SU-DHL-6 (cell line): ENCODE data around the gene ATP7A.

Experiments used
- H2AFZ ChIP-seq: fragments of 200-600 bp; sonication (generic); 2 replicates; pipeline ENCODE4 v1.6.1; 2014; ENCODE audit warnings: low read depth, mild to moderate bottlenecking, moderate library complexity, mixed read lengths, antibody characterized with exemption, low read length; ENCODE audit not compliant: severe bottlenecking
- H3F3A ChIP-seq: fragments of 200-600 bp; shearing (Covaris generic); 2 replicates; pipeline ENCODE4 v1.6.0; 2016; ENCODE audit warnings: antibody characterized with exemption, mild to moderate bottlenecking; ENCODE audit not compliant: insufficient read depth
- H3K27ac ChIP-seq: fragments of 200-600 bp; sonication (generic); 2 replicates; pipeline ENCODE4 v1.5.1; 2016; ENCODE audit warnings: low read depth, mild to moderate bottlenecking, low read length, moderate library complexity, mixed read lengths
- H3K27me3 ChIP-seq: fragments of 200-600 bp; sonication (generic), shearing (Covaris generic); 2 replicates; pipeline ENCODE4 v1.6.0; 2014; ENCODE audit warnings: mild to moderate bottlenecking, low read length
- H3K36me3 ChIP-seq: fragments of 200-600 bp; sonication (generic); 2 replicates; pipeline ENCODE4 v1.6.1; 2014; ENCODE audit warnings: mild to moderate bottlenecking, low read length, mixed read lengths
- H3K4me2 ChIP-seq: fragments of 300-600, 200-600 bp; shearing (Covaris generic), sonication (generic); 2 replicates; pipeline ENCODE4 v1.6.0; 2014; ENCODE audit warnings: low read length, low read depth, mild to moderate bottlenecking; ENCODE audit not compliant: poor library complexity, severe bottlenecking
- H3K4me3 ChIP-seq: fragments of 200-600 bp; sonication (generic); 2 replicates; pipeline ENCODE4 v1.5.1; 2014; ENCODE audit warnings: antibody characterized with exemption, low read length, mild to moderate bottlenecking, mixed read lengths; ENCODE audit not compliant: insufficient read depth, poor library complexity, severe bottlenecking
- H3K79me2 ChIP-seq: fragments of 200-600 bp; sonication (generic); 2 replicates; pipeline ENCODE4 v1.6.1; 2014; ENCODE audit warnings: mild to moderate bottlenecking, low read length, moderate library complexity; ENCODE audit not compliant: insufficient read depth
- H3K9ac ChIP-seq: fragments of 200-600 bp; sonication (generic); 2 replicates; pipeline ENCODE4 v1.7.0; 2014; ENCODE audit warnings: mild to moderate bottlenecking, low read length
- H3K9me2 ChIP-seq: fragments of 200-600 bp; sonication (generic); replicated peaks from 2 replicates; pipeline ENCODE4 v1.6.1; 2014; ENCODE audit warnings: low read length; ENCODE audit not compliant: insufficient read depth
- H3K9me3 ChIP-seq: fragments of 200-600 bp; sonication (generic); 2 replicates; pipeline ENCODE4 v1.6.1; 2014; ENCODE audit warnings: low read length, mixed read lengths; ENCODE audit not compliant: insufficient read depth
- H4K20me1 ChIP-seq: fragments of 200-600 bp; sonication (generic); 2 replicates; pipeline ENCODE4 v1.6.1; 2014; ENCODE audit warnings: low read depth, mild to moderate bottlenecking, antibody characterized with exemption, low read length, moderate library complexity, mixed read lengths
- CTCF ChIP-seq: fragments of 200-600 bp; sonication (generic); IDR thresholded peaks from one replicate; pipeline ENCODE4 v1.5.1; 2017; ENCODE audit warnings: antibody characterized with exemption, mild to moderate bottlenecking, low read length, moderate library complexity; ENCODE audit not compliant: insufficient read depth, poor library complexity, severe bottlenecking
- EZH2phosphoT487 ChIP-seq: fragments of 200-600 bp; sonication (generic), shearing (Covaris generic); conservative IDR thresholded peaks from 2 replicates; pipeline ENCODE4 v1.6.1; 2018; ENCODE audit warnings: mild to moderate bottlenecking, antibody characterized with exemption, low read length, moderate library complexity, mixed read lengths

The ATP7A gene

GRCh38 chrX:78029663-78030062 is 119.2 kb downstream of the ATP7A start:
- Histone ChIP-seq H3K27ac (no peak overlapping the region), H3K4me3 (no peak overlapping the region), H3K79me2 (no peaks in the 10 kb centered on the region), H4K20me1 (no peaks in the 10 kb centered on the region), H3K9me2 (no peaks in the 10 kb centered on the region), H2AFZ (no peak overlapping the region), H3F3A (no peaks in the 10 kb centered on the region), H3K9me3 (no peaks in the 10 kb centered on the region), H3K36me3 (no peaks in the 10 kb centered on the region), H3K4me2 (no peak overlapping the region), H3K27me3 (no peaks in the 10 kb centered on the region), H3K9ac (no peak overlapping the region)
- TF ChIP-seq EZH2phosphoT487: no peak
- peak; percentile 35 for TF ChIP-seq CTCF

- H4K20me1 ChIP-seq: no peaks in the 10 kb centered on the region
- H3K9ac ChIP-seq: no peak overlapping the region
- H3K79me2 ChIP-seq: no peaks in the 10 kb centered on the region
- no peak overlapping the region for H3K27ac ChIP-seq
- H3K4me3 ChIP-seq: no peak overlapping the region
- no peaks in the 10 kb centered on the region for H3F3A ChIP-seq
- no peaks in the 10 kb centered on the region for H3K9me3 ChIP-seq
- H3K27me3 ChIP-seq: no peaks in the 10 kb centered on the region
- H2AFZ ChIP-seq: no peak overlapping the region
- no peaks in the 10 kb centered on the region for H3K9me2 ChIP-seq
- H3K4me2 ChIP-seq: no peak overlapping the region
- no peaks in the 10 kb centered on the region for H3K36me3 ChIP-seq
- TF ChIP-seq EZH2phosphoT487: no peak
Measured at GRCh38 chrX:78035061-78035460, 124.6 kb downstream of the ATP7A start.

- Histone ChIP-seq H3K27ac (no peak overlapping the region), H3K36me3 (no peaks in the 10 kb centered on the region), H3K9me3 (no peaks in the 10 kb centered on the region), H3K9ac (no peak overlapping the region), H3F3A (no peaks in the 10 kb centered on the region), H4K20me1 (no peaks in the 10 kb centered on the region), H3K79me2 (no peaks in the 10 kb centered on the region), H2AFZ (no peak overlapping the region), H3K4me2 (no peak overlapping the region), H3K4me3 (no peak overlapping the region), H3K9me2 (no peaks in the 10 kb centered on the region), H3K27me3 (no peaks in the 10 kb centered on the region)
- TF ChIP-seq CTCF (no peak), EZH2phosphoT487 (no peak)
Measured at GRCh38 chrX:78037881-78038280, 127.4 kb downstream of the ATP7A start.

GRCh38 chrX:78042601-78043000 is 132.1 kb downstream of the ATP7A start:
- no peak overlapping the region for H3K27ac ChIP-seq
- no peak overlapping the region for H3K4me2 ChIP-seq
- no peaks in the 10 kb centered on the region for H3F3A ChIP-seq
- H3K36me3 ChIP-seq: no peaks in the 10 kb centered on the region
- H3K4me3 ChIP-seq: no peak overlapping the region
- H4K20me1 ChIP-seq: no peaks in the 10 kb centered on the region
- no peak for TF ChIP-seq CTCF
- no peak for TF ChIP-seq EZH2phosphoT487
- no peak overlapping the region for H2AFZ ChIP-seq
- H3K9me2 ChIP-seq: no peaks in the 10 kb centered on the region
- H3K9ac ChIP-seq: no peak overlapping the region
- H3K79me2 ChIP-seq: no peaks in the 10 kb centered on the region
- H3K27me3 ChIP-seq: no peaks in the 10 kb centered on the region
- H3K9me3 ChIP-seq: no peaks in the 10 kb centered on the region
